H1 (cell line): Measurements from ENCODE around the gene PIK3R6.

Source experiments
- CEBPB ChIP-seq: IDR thresholded peaks from 2 replicates; pipeline ENCODE4 v1.6.1; 2012; ENCODE audit warnings: low read depth, low read length
- CTCF ChIP-seq, 3 experiments: IDR thresholded peaks; 1 replicate in 2 of 3; 2 replicates in 1 of 3; pipeline versions ENCODE4 v1.5.1 to v1.6.1; 2011; ENCODE audit warnings: low read length in 3 of 3, mild to moderate bottlenecking in 3 of 3, inconsistent platforms in 2 of 3, low read depth in 1 of 3, moderate library complexity in 1 of 3; ENCODE audit not compliant: insufficient read depth in 1 of 3; ENCODE audit errors: control extremely low read depth in 1 of 3
- POLR2AphosphoS5 ChIP-seq: IDR thresholded peaks from 2 replicates; pipeline ENCODE4 v1.6.1; 2011; ENCODE audit warnings: low read depth, low read length
- USF2 ChIP-seq: IDR thresholded peaks from 2 replicates; pipeline ENCODE4 v1.6.1; 2011; ENCODE audit warnings: low read length, improper control_type of control experiment
- YY1 ChIP-seq: IDR thresholded peaks from 2 replicates; pipeline ENCODE4 v1.6.1; 2011; ENCODE audit warnings: low read depth, mild to moderate bottlenecking, low read length

- TF ChIP-seq YY1 (no peak), CTCF (IDR thresholded peaks at IDR 0.05; ENCODE audit: control extremely low read depth in 1 of 3, insufficient read depth in 1 of 3, low read depth in 1 of 3, low read length in 3 of 3) (no peak), CEBPB (no peak), USF2 (no peak), POLR2AphosphoS5 (no peak)
Observed at GRCh38 chr17:8896641-8897635, 29.5 kb upstream of the PIK3R6 start.
